ENCODE measurements around the gene HNRNPA1.
A peak's percentile ranks its signal among the peaks of the same experiment; 100 is the strongest.
"Not testable (repeated sequence)": the region's sequence is repeated elsewhere in the genome, so short reads cannot be mapped to it uniquely, and the experiment has no call there.

Gene HNRNPA1

GRCh38 chr12:54300732-54301427 lies 20.4 kb downstream of the HNRNPA1 start, which contains the start of gene NFE2:
NFE2 (minus strand) TSS chr12:54301015; CDS start chr12:54295248, 5,767 bp downstream.
- Histone ChIP-seq H3K9me3 (ENCODE audit: control insufficient read depth in 1 of 2, low read length in 2 of 2) (no peaks in the 10 kb centered on the region), H3K27me3 (ENCODE audit: low read depth, low read length) (peaks cover 7% of the 10 kb centered on the region), H3K27ac (ENCODE audit: low read length) (no peak within 1 kb of the TSS), H3K4me1 (ENCODE audit: control insufficient read depth in 1 of 2, insufficient read depth in 2 of 2, low read length in 2 of 2) (peaks cover 0 to 6% of the 10 kb centered on the region in 2 donors), H3K4me3 (ENCODE audit: low read depth in 1 of 2, low read length in 2 of 2) (peak within 1 kb of the TSS; percentile 15 to 39), H3K36me3 (ENCODE audit: control insufficient read depth in 1 of 2, insufficient read depth in 2 of 2, low read length in 2 of 2) (no peaks in the 10 kb centered on the region)

- H3K9me3 ChIP-seq (ENCODE audit: control insufficient read depth in 1 of 2, low read length in 2 of 2), result no peaks in the 10 kb centered on the region
- H3K36me3 ChIP-seq (ENCODE audit: control insufficient read depth in 1 of 2, insufficient read depth in 2 of 2, low read length in 2 of 2), result no peaks in the 10 kb centered on the region
- no peak overlapping the region for H3K27ac ChIP-seq (ENCODE audit: low read length)
- no peak overlapping the region for H3K4me3 ChIP-seq (ENCODE audit: low read depth in 1 of 2, low read length in 2 of 2)
- H3K27me3 ChIP-seq (ENCODE audit: low read depth, low read length), result peaks cover 7% of the 10 kb centered on the region
- H3K4me1 ChIP-seq (ENCODE audit: control insufficient read depth in 1 of 2, insufficient read depth in 2 of 2, low read length in 2 of 2), result peaks cover 0 to 6% of the 10 kb centered on the region in 2 donors
These were observed 21.0 kb downstream of the HNRNPA1 start for GRCh38 chr12:54301428-54302048.

GRCh38 chr12:54303640-54304039 lies 23.1 kb downstream of the HNRNPA1 start:
- Histone ChIP-seq H3K36me3 (ENCODE audit: control insufficient read depth in 1 of 2, insufficient read depth in 2 of 2, low read length in 2 of 2) (no peaks in the 10 kb centered on the region), H3K4me3 (ENCODE audit: low read depth in 1 of 2, low read length in 2 of 2) (no peak overlapping the region), H3K9me3 (ENCODE audit: control insufficient read depth in 1 of 2, low read length in 2 of 2) (no peaks in the 10 kb centered on the region), H3K27ac (ENCODE audit: low read length) (no peak overlapping the region), H3K4me1 (ENCODE audit: control insufficient read depth in 1 of 2, insufficient read depth in 2 of 2, low read length in 2 of 2) (peaks cover 0 to 6% of the 10 kb centered on the region in 2 donors), H3K27me3 (ENCODE audit: low read depth, low read length) (peaks cover 7% of the 10 kb centered on the region)

GRCh38 chr12:54304187-54304810 lies 23.8 kb downstream of the HNRNPA1 start:
- no peaks in the 10 kb centered on the region for H3K9me3 ChIP-seq (ENCODE audit: control insufficient read depth in 1 of 2, low read length in 2 of 2)
- peaks cover 0 to 6% of the 10 kb centered on the region in 2 donors for H3K4me1 ChIP-seq (ENCODE audit: control insufficient read depth in 1 of 2, insufficient read depth in 2 of 2, low read length in 2 of 2)
- H3K27me3 ChIP-seq (ENCODE audit: low read depth, low read length), result peaks cover 7% of the 10 kb centered on the region
- no peak overlapping the region for H3K4me3 ChIP-seq (ENCODE audit: low read depth in 1 of 2, low read length in 2 of 2)
- no peaks in the 10 kb centered on the region for H3K36me3 ChIP-seq (ENCODE audit: control insufficient read depth in 1 of 2, insufficient read depth in 2 of 2, low read length in 2 of 2)
- no peak overlapping the region for H3K27ac ChIP-seq (ENCODE audit: low read length)

GRCh38 chr12:54306925-54307741 lies 26.6 kb downstream of the HNRNPA1 start:
- Histone ChIP-seq H3K27me3 (ENCODE audit: low read depth, low read length) (no peaks in the 10 kb centered on the region), H3K4me3 (ENCODE audit: low read depth in 1 of 2, low read length in 2 of 2) (no peak overlapping the region), H3K9me3 (ENCODE audit: control insufficient read depth in 1 of 2, low read length in 2 of 2) (no peaks in the 10 kb centered on the region), H3K4me1 (ENCODE audit: control insufficient read depth in 1 of 2, insufficient read depth in 2 of 2, low read length in 2 of 2) (no peaks in the 10 kb centered on the region), H3K36me3 (ENCODE audit: control insufficient read depth in 1 of 2, insufficient read depth in 2 of 2, low read length in 2 of 2) (no peaks in the 10 kb centered on the region), H3K27ac (ENCODE audit: low read length) (no peak overlapping the region)

GRCh38 chr12:54311051-54311450 lies 30.5 kb downstream of the HNRNPA1 start:
- H3K9me3 ChIP-seq (ENCODE audit: control insufficient read depth in 1 of 2, low read length in 2 of 2), result no peaks in the 10 kb centered on the region
- H3K4me1 ChIP-seq (ENCODE audit: control insufficient read depth in 1 of 2, insufficient read depth in 2 of 2, low read length in 2 of 2), result no peaks in the 10 kb centered on the region
- no peak overlapping the region for H3K4me3 ChIP-seq (ENCODE audit: low read depth in 1 of 2, low read length in 2 of 2)
- no peaks in the 10 kb centered on the region for H3K27me3 ChIP-seq (ENCODE audit: low read depth, low read length)
- H3K27ac ChIP-seq (ENCODE audit: low read length), result no peak overlapping the region
- no peaks in the 10 kb centered on the region for H3K36me3 ChIP-seq (ENCODE audit: control insufficient read depth in 1 of 2, insufficient read depth in 2 of 2, low read length in 2 of 2)

- H3K27ac ChIP-seq (ENCODE audit: low read length), result not testable (repeated sequence)
These were observed 31.8 kb downstream of the HNRNPA1 start for GRCh38 chr12:54312309-54312708.

GRCh38 chr12:54321363-54321762 lies 40.8 kb downstream of the HNRNPA1 start:
- Histone ChIP-seq H3K4me3 (ENCODE audit: low read depth in 1 of 2, low read length in 2 of 2) (no peak overlapping the region), H3K9me3 (ENCODE audit: control insufficient read depth in 1 of 2, low read length in 2 of 2) (no peaks in the 10 kb centered on the region), H3K36me3 (ENCODE audit: control insufficient read depth in 1 of 2, insufficient read depth in 2 of 2, low read length in 2 of 2) (no peaks in the 10 kb centered on the region), H3K27me3 (ENCODE audit: low read depth, low read length) (no peaks in the 10 kb centered on the region), H3K4me1 (ENCODE audit: control insufficient read depth in 1 of 2, insufficient read depth in 2 of 2, low read length in 2 of 2) (peaks cover 2 to 12% of the 10 kb centered on the region in 2 donors), H3K27ac (ENCODE audit: low read length) (no peak overlapping the region)

More at GRCh38 chr12:54312309-54312708, 31.8 kb downstream of the HNRNPA1 start:
- not testable (repeated sequence) for H3K4me1 ChIP-seq (ENCODE audit: control insufficient read depth in 1 of 2, insufficient read depth in 2 of 2, low read length in 2 of 2); H3K36me3 ChIP-seq (ENCODE audit: control insufficient read depth in 1 of 2, insufficient read depth in 2 of 2, low read length in 2 of 2); H3K27me3 ChIP-seq (ENCODE audit: low read depth, low read length); H3K9me3 ChIP-seq (ENCODE audit: control insufficient read depth in 1 of 2, low read length in 2 of 2); H3K4me3 ChIP-seq (ENCODE audit: low read depth in 1 of 2, low read length in 2 of 2)

GRCh38 chr12:54324617-54325441 lies 44.3 kb downstream of the HNRNPA1 start, which contains the start of gene COPZ1:
COPZ1 (plus strand) TSS chr12:54325131; CDS start chr12:54325164, 33 bp downstream.
- Histone ChIP-seq H3K4me1 (ENCODE audit: control insufficient read depth in 1 of 2, insufficient read depth in 2 of 2, low read length in 2 of 2) (peaks cover 10 to 35% of the 10 kb centered on the region in 2 donors), H3K27ac (ENCODE audit: low read length) (peak within 1 kb of the TSS; percentile 97), H3K9me3 (ENCODE audit: control insufficient read depth in 1 of 2, low read length in 2 of 2) (no peaks in the 10 kb centered on the region), H3K4me3 (ENCODE audit: low read depth in 1 of 2, low read length in 2 of 2) (peak within 1 kb of the TSS; percentile 89 to 94), H3K36me3 (ENCODE audit: control insufficient read depth in 1 of 2, insufficient read depth in 2 of 2, low read length in 2 of 2) (peaks cover 6 to 8% of the 10 kb centered on the region in 2 donors), H3K27me3 (ENCODE audit: low read depth, low read length) (no peaks in the 10 kb centered on the region)

- H3K27me3 ChIP-seq (ENCODE audit: low read depth, low read length); H3K36me3 ChIP-seq (ENCODE audit: control insufficient read depth in 1 of 2, insufficient read depth in 2 of 2, low read length in 2 of 2); H3K9me3 ChIP-seq (ENCODE audit: control insufficient read depth in 1 of 2, low read length in 2 of 2): not testable (repeated sequence)
- peaks cover 13 to 42% of the 10 kb centered on the region in 2 donors for H3K4me1 ChIP-seq (ENCODE audit: control insufficient read depth in 1 of 2, insufficient read depth in 2 of 2, low read length in 2 of 2)
- H3K4me3 ChIP-seq (ENCODE audit: low read depth in 1 of 2, low read length in 2 of 2), result peak overlapping the region; percentile 89 to 94
- peak overlapping the region; percentile 97 for H3K27ac ChIP-seq (ENCODE audit: low read length)
These were observed 45.0 kb downstream of the HNRNPA1 start for GRCh38 chr12:54325442-54326109.
